ENCODE results near the gene CCR7. TPM values are rescaled to one million over a fixed set of nuclear protein-coding genes. Genes with fewer than 3 reads are reported as not detected.

Gene CCR7, protein sequence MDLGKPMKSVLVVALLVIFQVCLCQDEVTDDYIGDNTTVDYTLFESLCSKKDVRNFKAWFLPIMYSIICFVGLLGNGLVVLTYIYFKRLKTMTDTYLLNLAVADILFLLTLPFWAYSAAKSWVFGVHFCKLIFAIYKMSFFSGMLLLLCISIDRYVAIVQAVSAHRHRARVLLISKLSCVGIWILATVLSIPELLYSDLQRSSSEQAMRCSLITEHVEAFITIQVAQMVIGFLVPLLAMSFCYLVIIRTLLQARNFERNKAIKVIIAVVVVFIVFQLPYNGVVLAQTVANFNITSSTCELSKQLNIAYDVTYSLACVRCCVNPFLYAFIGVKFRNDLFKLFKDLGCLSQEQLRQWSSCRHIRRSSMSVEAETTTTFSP
- total RNA-seq: 451 and 481 TPM in 2 replicates
- 112 TPM for total RNA-seq (2013)
- 116 and 142 TPM in 2 replicates for polyA plus RNA-seq
- polyA minus RNA-seq: 139 and 205 TPM in 2 replicates

DNA sequence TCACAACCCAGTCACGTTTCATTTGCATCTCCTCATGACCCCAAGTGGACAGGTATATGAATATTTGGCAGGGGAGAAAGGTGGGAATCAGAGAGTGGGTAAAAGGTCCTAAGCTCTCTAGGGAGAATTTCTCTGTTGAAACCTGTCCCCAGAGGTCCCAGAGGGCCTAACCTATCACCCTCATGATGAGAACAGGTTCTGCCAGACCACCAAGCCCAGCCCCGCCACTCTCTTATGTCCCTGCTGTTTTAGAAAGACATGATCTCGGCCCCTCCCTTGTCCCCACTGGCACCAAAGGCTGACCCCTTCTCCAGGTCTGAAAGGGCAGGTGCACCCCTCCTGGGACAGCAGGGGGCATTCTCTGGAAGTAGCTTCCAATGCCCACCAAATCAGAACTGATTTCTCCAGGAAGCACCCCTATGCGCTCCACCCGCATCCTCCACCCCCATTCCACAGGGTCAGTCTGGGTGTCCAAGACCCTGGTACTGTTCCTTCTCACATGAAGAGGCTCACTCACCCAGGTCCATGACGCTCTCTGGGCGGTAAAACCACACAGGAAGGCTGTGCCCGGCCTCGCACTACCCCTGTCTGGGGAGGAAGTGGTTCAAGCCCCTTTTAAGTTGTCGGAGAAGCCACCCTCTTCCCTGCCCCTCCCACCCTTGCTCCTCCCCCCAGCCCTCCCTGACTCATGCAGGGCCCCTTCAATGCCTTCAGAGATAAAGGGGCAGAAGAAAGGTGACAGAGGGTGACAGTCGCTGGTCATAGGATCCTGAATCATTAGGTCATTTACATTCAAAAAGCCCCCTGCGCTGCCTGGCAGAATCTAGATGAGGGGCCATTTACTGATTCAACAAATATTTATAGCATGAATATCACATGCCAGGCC, at the start of gene CCR7:
Gene CCR7, minus strand, starts transcription at position 590 of the 886 bp plus-strand sequence. Its CDS starts 63 bp downstream, at position 527.
- peaks cover 58 to 67% of the 10 kb centered on the region in 2 donors for H3K4me1 ChIP-seq (ENCODE audit: control insufficient read depth in 2 of 2, insufficient read depth in 2 of 2, low read length in 2 of 2)
- peak within 1 kb of the TSS; percentile 88 for H3K4me2 ChIP-seq (replicated peaks; ENCODE audit: low read depth, low read length, poor library complexity, severe bottlenecking)
- peak within 1 kb of the TSS; percentile 20 for H2AFZ ChIP-seq (ENCODE audit: insufficient read depth, low read depth, low read length, poor library complexity, severe bottlenecking)
- Mint-ChIP-seq H3K4me1 (peaks cover 51% of the 10 kb centered on the region), H3K4me3 (peak within 1 kb of the TSS; percentile 92), H3K27me3 (no peaks in the 10 kb centered on the region), H3K27ac (peak within 1 kb of the TSS; percentile 94), H3K9me3 (ENCODE audit: insufficient read depth) (no peaks in the 10 kb centered on the region)
- H3K79me2 ChIP-seq (ENCODE audit: control insufficient read depth, insufficient read depth, low read length): peaks cover 99% of the 10 kb centered on the region
- peak; percentile 92 for DNase-seq
- POLR2A ChIA-PET: interaction anchor here (0.5 to 7.3 kb wide), 10 partner anchors 11 to 1124 kb away, joined by 3 to 132 read pairs (median 6); partner anchors contain the start of genes CASC3, EIF1 and SMARCE1
- CTCF ChIA-PET: interaction anchor here (1.0 to 25.2 kb wide), 9 partner anchors 11 to 122 kb away, joined by 3 to 634 read pairs (median 4); partner anchors contain the start of gene IGFBP4
- ATAC-seq (ENCODE audit: low read depth): peak; percentile 69
- H3K27ac ChIP-seq (ENCODE audit: low read length in 2 of 2): peak within 1 kb of the TSS; percentile 92 to 98
- WGBS (ENCODE audit: insufficient coverage): 10% methylated on average over 6 of the region's 12 CpGs
- peaks cover 9% of the 10 kb centered on the region for H4K20me1 ChIP-seq (ENCODE audit: control insufficient read depth, insufficient read depth, low read length, poor library complexity, severe bottlenecking)
- peaks cover 0 to 2% (median 0%) of the 10 kb centered on the region in 3 donors for H3K9me3 ChIP-seq (ENCODE audit: control extremely low read depth in 1 of 3, control insufficient read depth in 2 of 3, insufficient read depth in 1 of 3, low read length in 2 of 3)
- peak within 1 kb of the TSS; percentile 99 for H3K9ac ChIP-seq (ENCODE audit: low read length)
- intact Hi-C loops (cut with micrococcal nuclease): loop anchor here (1.0 to 10.0 kb wide), 8 partner anchors 12 to 1102 kb away; no protein-coding TSS in a partner anchor
- H3K36me3 ChIP-seq (replicated peaks in 1 of 2; ENCODE audit: control extremely low read depth in 1 of 2, control insufficient read depth in 1 of 2, extremely low read depth in 1 of 2, insufficient read depth in 2 of 2, low read length in 1 of 2): peaks cover 0 to 10% of the 10 kb centered on the region in 2 experiments
- peak within 1 kb of the TSS; percentile 63 to 94 (median 89) for H3K4me3 ChIP-seq (ENCODE audit: control extremely low read depth in 1 of 5, extremely low read depth in 1 of 5, insufficient read depth in 1 of 5, low read depth in 2 of 5, low read length in 4 of 5)
- no peaks in the 10 kb centered on the region for H3K27me3 ChIP-seq (replicated peaks in 1 of 4; ENCODE audit: control extremely low read depth in 1 of 4, control insufficient read depth in 3 of 4, insufficient read depth in 4 of 4, low read length in 3 of 4)
- TF ChIP-seq EZH2 (IDR thresholded peaks at IDR 0.05; ENCODE audit: borderline replicate concordance, insufficient read depth, low read depth, low read length, poor library complexity, severe bottlenecking): no peak
